Muscle of leg (tissue), 11 donors: ENCODE data around the gene ZFR. TPM values are rescaled to one million over a fixed set of nuclear protein-coding genes. Genes with fewer than 3 reads are reported as not detected.
"Not testable (repeated sequence)": the region's sequence is repeated elsewhere in the genome, so short reads cannot be mapped to it uniquely, and the experiment has no call there.

Experiments
- DNase-seq: peaks from one replicate; pipeline ENCODE4 v3.0.0; 2013
- H3K27ac ChIP-seq: one replicate; pipeline ENCODE4 v1.5.1; 2013; ENCODE audit warnings: mild to moderate bottlenecking, low read length, control low read depth
- H3K27me3 ChIP-seq: one replicate; pipeline ENCODE4 v1.6.1; 2013; ENCODE audit warnings: low read length; ENCODE audit not compliant: control insufficient read depth, insufficient read depth
- H3K36me3 ChIP-seq: one replicate; pipeline ENCODE4 v1.6.1; 2013; ENCODE audit warnings: low read length; ENCODE audit not compliant: control insufficient read depth, insufficient read depth
- H3K4me1 ChIP-seq: one replicate; pipeline ENCODE4 v1.6.1; 2013; ENCODE audit warnings: low read length; ENCODE audit not compliant: control insufficient read depth, insufficient read depth
- H3K4me3 ChIP-seq: one replicate; pipeline ENCODE4 v1.5.1; 2013; ENCODE audit warnings: low read length, control low read depth
- H3K9me3 ChIP-seq: replicated peaks from 2 replicates; pipeline ENCODE4 v1.6.1; 2013; ENCODE audit warnings: low read depth, low read length; ENCODE audit not compliant: control insufficient read depth
- WGBS: methylation state at CpG from one replicate; pipeline ENCODE4 v1.1.5; 2013; ENCODE audit warnings: missing lambda C conversion rate; ENCODE audit not compliant: insufficient coverage; 5-methylcytosine and 5-hydroxymethylcytosine counted together
- polyA plus RNA-seq, 8 donors: library from polyadenylated mRNA; unstranded; fragments of 120-200 nt; gene quantifications; one replicate each; pipeline versions ENCODE4 v1.2.1 to v1.2.3, GENCODE V29; 2013; ENCODE audit warnings: inconsistent platforms in 1 of 8, low replicate concordance in 1 of 8; ENCODE audit not compliant: insufficient read length in 8 of 8, insufficient read depth in 1 of 8
- total RNA-seq: library from RNA; stranded (reverse); fragments of 120-200 nt; gene quantifications from one replicate; pipeline ENCODE4 v1.2.4, GENCODE V29; 2013

The ZFR gene
- total and polyA plus RNA-seq, 9 donors = 65.0 to 93.9 (median 81.5) TPM

- H3K9me3 ChIP-seq = no peaks in the 10 kb centered on the region
- H3K27me3 ChIP-seq = no peaks in the 10 kb centered on the region
- no peak overlapping the region for H3K27ac ChIP-seq
- peaks cover 13% of the 10 kb centered on the region for H3K4me1 ChIP-seq
- no peaks in the 10 kb centered on the region for H3K36me3 ChIP-seq
- DNase-seq = no peak
- H3K4me3 ChIP-seq = no peak overlapping the region
- WGBS = 74% methylated on average over 6 of the region's 8 CpGs
These were observed 129.1 kb downstream of the ZFR start for GRCh38 chr5:32315221-32316014.

GRCh38 chr5:32314658-32315057, 129.9 kb downstream of the ZFR start:
- Histone ChIP-seq H3K36me3 (no peaks in the 10 kb centered on the region), H3K27ac (no peak overlapping the region), H3K27me3 (no peaks in the 10 kb centered on the region), H3K9me3 (no peaks in the 10 kb centered on the region), H3K4me1 (peaks cover 16% of the 10 kb centered on the region), H3K4me3 (no peak overlapping the region)
- no peak for DNase-seq
- WGBS = 85% methylated on average over 3 of the region's 5 CpGs

- DNase-seq, H3K27me3 ChIP-seq, H3K4me3 ChIP-seq, H3K36me3 ChIP-seq, H3K9me3 ChIP-seq, H3K27ac ChIP-seq: not testable (repeated sequence)
- WGBS = 89% methylated on average over 8 of the region's 10 CpGs
- peaks cover 16% of the 10 kb centered on the region for H3K4me1 ChIP-seq
These were observed 130.4 kb downstream of the ZFR start for GRCh38 chr5:32314152-32314488.

- H3K9me3 ChIP-seq = no peaks in the 10 kb centered on the region
- no peaks in the 10 kb centered on the region for H3K36me3 ChIP-seq
- peak; percentile 100 for DNase-seq
- H3K27ac ChIP-seq = peak within 1 kb of the TSS; percentile 93
- peaks cover 16% of the 10 kb centered on the region for H3K4me1 ChIP-seq
- H3K27me3 ChIP-seq = no peaks in the 10 kb centered on the region
- H3K4me3 ChIP-seq = peak within 1 kb of the TSS; percentile 78
- under 1% methylated on average over 76 of the region's 83 CpGs for whole genome bisulfite sequencing
These were observed 131.8 kb downstream of the ZFR start, which contains the start of gene MTMR12 for GRCh38 chr5:32312595-32313332. TSS of gene MTMR12 (minus strand) at chr5:32312939. CDS start at chr5:32312838, 101 bp downstream.

- H3K36me3 ChIP-seq = no peaks in the 10 kb centered on the region
- H3K4me3 ChIP-seq = peak overlapping the region; percentile 78
- H3K4me1 ChIP-seq = peaks cover 16% of the 10 kb centered on the region
- H3K27me3 ChIP-seq = no peaks in the 10 kb centered on the region
- WGBS = 0% methylated on average over 32 of the region's 34 CpGs
- peak overlapping the region; percentile 93 for H3K27ac ChIP-seq
- H3K9me3 ChIP-seq = no peaks in the 10 kb centered on the region
- peak; percentile 75 for DNase-seq
These were observed 132.3 kb downstream of the ZFR start for GRCh38 chr5:32312197-32312594.

GRCh38 chr5:32311404-32312196, 132.9 kb downstream of the ZFR start:
- H3K4me1 ChIP-seq = peaks cover 16% of the 10 kb centered on the region
- peak overlapping the region; percentile 78 for H3K4me3 ChIP-seq
- no peaks in the 10 kb centered on the region for H3K36me3 ChIP-seq
- no peaks in the 10 kb centered on the region for H3K9me3 ChIP-seq
- 17% methylated on average over 12 of the region's 16 CpGs for WGBS
- no peaks in the 10 kb centered on the region for H3K27me3 ChIP-seq
- DNase-seq = peak; percentile 16
- peak overlapping the region; percentile 93 for H3K27ac ChIP-seq

GRCh38 chr5:32309761-32310160, 134.8 kb downstream of the ZFR start:
- H3K27me3 ChIP-seq = no peaks in the 10 kb centered on the region
- H3K4me1 ChIP-seq = peaks cover 16% of the 10 kb centered on the region
- 83% methylated on average over 1 of the region's 6 CpGs for WGBS
- H3K4me3 ChIP-seq = no peak overlapping the region
- H3K9me3 ChIP-seq = no peaks in the 10 kb centered on the region
- no peaks in the 10 kb centered on the region for H3K36me3 ChIP-seq
- no peak for DNase-seq
- no peak overlapping the region for H3K27ac ChIP-seq

GRCh38 chr5:32308946-32309345, 135.6 kb downstream of the ZFR start:
- Histone ChIP-seq H3K4me3 (no peak overlapping the region), H3K27me3 (no peaks in the 10 kb centered on the region), H3K9me3 (no peaks in the 10 kb centered on the region), H3K4me1 (peaks cover 16% of the 10 kb centered on the region), H3K27ac (no peak overlapping the region), H3K36me3 (no peaks in the 10 kb centered on the region)
- DNase-seq = peak; percentile 46
- no CpG with 5 or more reads among the region's 3 CpGs for WGBS

GRCh38 chr5:32307769-32308194, 136.8 kb downstream of the ZFR start:
- no CpG with 5 or more reads among the region's 4 CpGs for WGBS
- Histone ChIP-seq H3K4me3 (no peak overlapping the region), H3K9me3 (no peaks in the 10 kb centered on the region), H3K4me1 (peaks cover 14% of the 10 kb centered on the region), H3K36me3 (no peaks in the 10 kb centered on the region), H3K27me3 (no peaks in the 10 kb centered on the region), H3K27ac (no peak overlapping the region)
- no peak for DNase-seq

GRCh38 chr5:32304622-32305021, 139.9 kb downstream of the ZFR start:
- 75% methylated on average over 5 of the region's 5 CpGs for WGBS

More at GRCh38 chr5:32304622-32305021, 139.9 kb downstream of the ZFR start:
- Histone ChIP-seq H3K36me3 (peaks cover 5% of the 10 kb centered on the region), H3K27me3 (no peaks in the 10 kb centered on the region), H3K27ac (no peak overlapping the region), H3K9me3 (no peaks in the 10 kb centered on the region), H3K4me1 (peaks cover 6% of the 10 kb centered on the region), H3K4me3 (no peak overlapping the region)
- peak; percentile 50 for DNase-seq
